CD4-positive, alpha-beta T cell treated with Interleukin-17A for 1 hour (primary cell): ENCODE measurements around the gene PHF21A.
A peak's percentile ranks its signal among the peaks of the same experiment; 100 is the strongest.
"Not testable (repeated sequence)": the region's sequence is repeated elsewhere in the genome, so short reads cannot be mapped to it uniquely, and the experiment has no call there.

Experiments used
- DNase-seq: peaks from one replicate; pipeline ENCODE4 v3.0.0-alpha.2; 2020

Gene PHF21A

GRCh38 chr11:46020084-46020599 is 101.1 kb downstream of the PHF21A start:
- DNase-seq: no peak

DNA sequence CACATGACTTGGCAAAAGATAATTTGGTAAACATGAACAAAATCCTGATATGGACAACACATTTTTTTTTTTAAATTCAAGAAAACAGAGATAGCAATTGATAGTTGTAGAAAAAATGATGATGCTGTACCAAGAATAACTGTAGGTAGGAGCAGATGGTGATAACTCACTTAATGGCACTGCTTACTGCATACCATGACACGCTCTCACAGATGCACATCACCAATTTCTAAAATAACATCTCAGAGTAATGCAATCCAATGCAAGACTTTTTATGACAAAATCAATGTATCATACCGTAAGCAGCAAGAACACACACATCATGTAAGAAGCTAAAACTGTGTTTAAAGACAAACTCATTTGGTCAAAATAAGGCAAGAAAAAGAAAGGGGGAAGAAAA is 102.6 kb downstream of the PHF21A start:
- no peak for DNase-seq

- DNase-seq: no peak
Measured at GRCh38 chr11:46017341-46017740, 103.9 kb downstream of the PHF21A start.

DNA sequence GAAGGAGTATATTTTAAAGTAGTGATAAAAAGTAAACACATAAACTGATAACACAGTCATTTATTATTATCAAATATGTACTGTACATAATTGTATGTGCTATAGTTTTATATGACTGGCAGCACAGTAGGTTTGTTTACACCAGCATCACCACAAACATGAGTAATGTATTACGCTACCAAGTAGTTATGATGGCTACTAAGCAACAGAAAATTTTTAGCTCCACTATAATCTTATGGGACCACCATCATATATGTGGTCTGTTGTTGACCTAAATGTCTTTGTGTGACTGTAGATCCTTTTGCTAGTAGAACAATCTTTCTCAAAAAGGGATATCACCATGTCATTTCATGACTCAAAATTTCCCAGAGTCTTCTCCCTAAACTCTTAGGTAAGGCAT is 105.3 kb downstream of the PHF21A start:
- DNase-seq: no peak

GRCh38 chr11:46014168-46014567 is 107.1 kb downstream of the PHF21A start:
- DNase-seq: not testable (repeated sequence)

DNA sequence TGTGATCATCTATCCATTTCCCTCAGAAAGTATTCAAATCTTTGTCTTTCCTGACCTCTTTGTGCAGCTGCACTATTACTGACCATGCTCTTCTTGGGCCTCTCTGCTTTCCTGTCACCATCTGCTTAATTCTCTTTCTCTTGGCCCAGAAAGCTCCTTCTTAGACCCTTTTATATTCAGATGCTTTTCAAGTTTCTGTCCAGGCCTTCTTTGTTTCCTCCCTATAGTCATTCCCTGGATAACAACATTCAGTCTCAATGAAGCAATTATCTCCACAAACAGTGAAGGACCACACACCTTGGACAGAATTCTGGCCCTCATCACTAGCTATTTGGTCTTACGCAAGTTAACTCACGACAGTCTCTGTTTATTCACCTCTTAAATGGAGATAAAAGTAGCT is 109.1 kb downstream of the PHF21A start:
- DNase-seq: no peak

- no peak for DNase-seq
Measured at GRCh38 chr11:46010100-46010499, 111.2 kb downstream of the PHF21A start.

- DNase-seq: no peak
Measured at GRCh38 chr11:46009647-46010046, 111.6 kb downstream of the PHF21A start.

DNA sequence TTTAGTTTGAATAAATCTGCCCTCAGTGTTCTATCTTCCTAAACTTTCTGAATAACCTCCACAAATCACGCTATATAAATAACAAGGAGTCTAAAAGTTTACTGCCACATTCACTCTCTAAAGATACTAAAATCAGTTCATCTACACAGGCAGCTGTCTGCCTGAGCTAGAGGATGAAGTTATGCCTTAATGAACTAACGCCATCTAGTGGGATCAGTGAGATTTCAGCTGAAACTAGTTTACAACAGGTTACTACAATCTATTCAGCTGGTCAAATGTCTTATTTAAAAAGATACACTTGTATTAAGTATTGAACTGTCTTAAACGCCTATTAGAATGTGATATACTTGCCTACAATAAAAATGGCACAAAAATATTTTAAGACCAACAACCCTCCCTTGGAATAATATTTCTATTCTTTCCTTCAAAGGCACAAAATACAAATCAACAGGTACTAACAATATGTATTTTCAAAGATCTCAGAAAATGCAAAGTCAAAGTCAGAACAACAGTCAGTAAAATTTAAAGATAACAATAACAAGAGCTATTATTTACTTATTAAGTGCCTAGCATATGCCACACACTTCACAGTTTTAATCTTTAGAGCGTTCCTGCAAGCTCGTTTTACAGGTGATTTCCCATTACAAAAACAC is 114.7 kb downstream of the PHF21A start:
- peak; percentile 78 for DNase-seq

DNA sequence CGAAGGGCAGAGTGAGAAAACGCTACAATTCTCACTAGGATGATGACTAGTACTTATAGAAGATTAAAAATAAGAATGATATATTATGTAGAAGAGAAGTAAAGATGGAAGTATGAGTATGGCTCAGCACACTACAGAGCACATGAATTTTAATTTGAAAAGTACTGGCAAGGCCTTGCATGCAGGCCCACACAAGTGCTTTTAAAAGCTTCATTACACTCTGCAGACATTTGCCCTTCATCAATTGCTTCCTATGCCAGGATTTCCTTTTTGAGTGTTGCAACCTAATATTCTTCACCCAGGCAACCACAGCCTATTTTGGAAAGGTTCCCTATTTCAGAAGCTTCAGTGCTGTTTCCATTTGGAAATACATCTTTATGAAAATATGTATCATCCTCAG is 117.7 kb downstream of the PHF21A start:
- DNase-seq: no peak

DNA sequence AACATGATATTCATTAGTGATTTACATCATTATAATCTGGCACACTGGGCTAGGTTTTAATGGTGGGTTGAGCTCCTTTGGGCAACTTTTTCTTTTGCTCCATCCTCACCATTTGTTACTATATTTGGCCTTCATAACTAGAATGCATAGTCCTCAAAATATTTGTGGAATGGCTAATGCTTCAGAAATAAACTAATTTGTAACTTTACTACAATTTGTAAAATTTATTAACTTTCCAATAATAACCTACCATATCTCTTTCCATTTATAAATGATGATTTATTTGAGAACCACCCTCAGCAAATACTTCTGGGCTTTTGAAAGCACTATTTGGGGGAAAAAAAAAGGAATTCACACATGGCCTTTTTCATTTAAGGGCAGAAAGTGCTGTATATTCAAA is 119.1 kb downstream of the PHF21A start:
- DNase-seq: no peak

GRCh38 chr11:46001448-46001914 is 119.8 kb downstream of the PHF21A start:
- DNase-seq: no peak

DNA sequence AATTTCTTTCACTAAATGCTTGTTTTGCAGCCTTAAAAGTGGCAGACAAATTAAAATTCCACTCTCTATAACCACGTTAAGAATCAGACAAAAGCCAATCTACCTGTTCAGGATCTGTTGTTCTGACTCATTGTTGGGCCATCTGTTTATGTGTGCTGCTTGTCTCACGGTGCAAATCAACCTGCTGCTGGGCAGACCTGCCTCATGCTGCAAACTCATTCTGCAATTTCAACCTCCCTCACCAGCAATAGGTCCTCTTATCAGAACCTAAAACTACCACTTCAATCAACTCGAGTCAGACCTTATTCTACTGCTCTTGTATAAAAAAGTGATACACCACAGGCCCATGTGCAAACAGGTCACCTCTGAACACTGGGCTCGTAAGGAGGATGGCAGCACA is 123.7 kb downstream of the PHF21A start:
- DNase-seq: no peak

- DNase-seq: no peak
Measured at GRCh38 chr11:45995342-45995734, 125.9 kb downstream of the PHF21A start.

- no peak for DNase-seq
Measured at GRCh38 chr11:45994371-45995341, 126.6 kb downstream of the PHF21A start.

DNA sequence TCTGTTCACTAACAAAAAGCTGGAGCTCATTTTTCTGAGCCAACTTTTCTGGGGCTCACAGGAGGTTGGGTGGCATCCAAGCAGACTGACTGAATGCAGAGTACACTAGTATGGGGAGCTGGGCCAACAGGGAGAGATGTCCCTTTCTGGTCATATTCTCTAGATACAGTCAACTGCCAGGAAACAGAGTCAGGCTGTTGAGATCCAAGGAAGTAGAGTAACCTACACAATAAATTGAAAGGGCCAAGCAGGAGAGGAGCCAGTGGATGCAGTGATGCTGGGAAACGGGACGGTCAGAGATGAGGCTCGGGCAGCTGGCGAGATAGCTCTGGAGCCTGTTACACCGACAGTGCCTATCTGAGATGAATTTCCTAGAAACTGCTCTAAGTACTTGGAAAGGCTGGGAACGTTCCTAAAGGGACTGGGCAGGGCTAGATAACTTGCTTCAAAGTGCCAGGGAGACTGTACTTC is 127.7 kb downstream of the PHF21A start:
- no peak for DNase-seq

GRCh38 chr11:45988921-45989320 is 132.3 kb downstream of the PHF21A start:
- DNase-seq: no peak

DNA sequence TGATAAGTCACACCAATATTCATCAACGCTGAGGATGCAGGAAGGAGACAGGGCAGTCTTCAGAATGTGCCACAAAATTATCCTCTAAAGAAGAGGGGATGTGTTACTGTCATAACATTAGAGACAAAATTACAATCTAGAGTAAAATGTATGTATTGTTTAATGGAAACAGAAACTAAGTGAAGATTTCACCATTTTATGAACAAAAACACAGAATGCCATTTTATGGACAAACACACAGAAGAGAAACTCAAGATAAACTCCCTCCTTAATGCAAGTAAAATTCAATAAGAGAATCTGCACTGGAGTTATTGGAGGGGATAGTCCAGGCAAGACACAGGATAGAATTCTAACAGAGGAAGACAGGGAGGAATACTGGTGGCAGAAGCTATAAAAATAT is 136.0 kb downstream of the PHF21A start:
- DNase-seq: no peak

DNA sequence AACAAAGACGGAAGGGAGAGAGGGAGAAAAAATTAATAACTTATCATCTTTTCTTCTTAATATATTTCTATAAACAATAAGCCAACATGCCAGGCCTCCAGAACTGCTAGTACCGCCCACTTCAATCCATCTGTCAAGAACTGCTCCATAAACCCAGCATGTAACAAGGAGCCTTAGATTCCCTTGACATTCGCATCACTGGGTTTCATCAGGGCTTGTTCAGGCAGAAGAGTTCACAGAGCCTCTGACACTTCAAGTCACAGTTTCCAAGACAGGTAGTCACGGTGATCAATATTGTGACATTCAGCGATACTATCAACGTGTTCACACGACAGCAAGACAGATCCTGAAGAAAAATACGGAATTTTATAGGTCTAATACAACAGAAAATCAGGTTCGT is 137.1 kb downstream of the PHF21A start:
- no peak for DNase-seq

DNA sequence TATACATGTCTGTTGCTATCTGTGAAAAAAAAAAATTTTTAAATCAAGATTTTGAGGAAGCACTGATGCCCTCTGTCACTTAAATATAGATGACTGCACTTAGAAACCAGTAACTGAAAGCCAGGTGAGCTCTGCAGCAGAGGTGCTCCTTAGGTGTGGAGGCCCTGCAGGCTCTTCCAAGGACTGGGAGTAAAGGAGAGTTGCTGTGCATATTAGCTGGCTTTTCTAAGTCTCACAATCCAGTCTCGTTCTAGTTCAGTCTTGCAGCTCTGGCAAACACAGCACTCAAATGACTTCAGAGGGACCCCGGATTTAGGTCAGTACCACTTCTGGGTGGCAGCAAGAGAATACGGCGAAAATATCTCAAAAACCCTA is 137.8 kb downstream of the PHF21A start:
- no peak for DNase-seq

GRCh38 chr11:45982656-45983470 is 138.4 kb downstream of the PHF21A start:
- no peak for DNase-seq

- DNase-seq: not testable (repeated sequence)
Measured at GRCh38 chr11:45981826-45982225, 139.4 kb downstream of the PHF21A start.

GRCh38 chr11:45974806-45975205 is 146.4 kb downstream of the PHF21A start:
- DNase-seq: no peak
